HepG2 (cell line): ENCODE results near the gene RNF126. TPM values are rescaled to one million over a fixed set of nuclear protein-coding genes. Genes with fewer than 3 reads are reported as not detected.

Experiments used
- ARID4A ChIP-seq: sonication (generic); formaldehyde crosslinking; IDR thresholded peaks from 2 replicates; pipeline ENCODE4 v1.5.0; 2020; ENCODE audit warnings: mild to moderate bottlenecking, missing genetic modification reagents, borderline replicate concordance
- CEBPG ChIP-seq: IDR thresholded peaks from 2 replicates; pipeline ENCODE4 v1.6.1; 2016
- CREBL2 ChIP-seq: sonication (generic); formaldehyde crosslinking; IDR thresholded peaks from 2 replicates; pipeline ENCODE4 v1.8.1; 2023; ENCODE audit warnings: missing genetic modification reagents, mild to moderate bottlenecking, borderline replicate concordance
- GTF2F1 ChIP-seq: fragments of 150-350 bp; IDR thresholded peaks from 2 replicates; pipeline ENCODE4 v1.6.1; 2014; ENCODE audit warnings: low read length
- HDAC1 ChIP-seq: sonication (generic); formaldehyde crosslinking; IDR thresholded peaks from 2 replicates; pipeline ENCODE4 v1.5.1; 2020; ENCODE audit warnings: mild to moderate bottlenecking, missing genetic modification reagents
- JUN ChIP-seq: sonication (generic); formaldehyde crosslinking; IDR thresholded peaks from 2 replicates; pipeline ENCODE4 v1.4.0; 2020; ENCODE audit warnings: mild to moderate bottlenecking, missing genetic modification reagents
- MAFK ChIP-seq, 2 experiments: IDR thresholded peaks in 1 of 2; conservative IDR thresholded peaks in 1 of 2; 2 replicates each; pipeline ENCODE4 v1.6.1; 2011; ENCODE audit warnings: improper control_type of control experiment in 2 of 2, low read length in 2 of 2
- RAD51 ChIP-seq: fragments of 450-650 bp; IDR thresholded peaks from 2 replicates; pipeline ENCODE4 v1.6.1; 2016; ENCODE audit warnings: borderline replicate concordance
- SIX4 ChIP-seq: sonication (generic); formaldehyde crosslinking; IDR thresholded peaks from 2 replicates; pipeline ENCODE4 v1.4.0; 2020; ENCODE audit warnings: missing genetic modification reagents
- SMARCE1 ChIP-seq: fragments of 450-650 bp; IDR thresholded peaks from 2 replicates; pipeline ENCODE4 v1.6.1; 2017; ENCODE audit warnings: borderline replicate concordance
- ZNF251 ChIP-seq: sonication (generic); formaldehyde crosslinking; IDR thresholded peaks from 2 replicates; pipeline ENCODE4 v1.9.0; 2021; ENCODE audit warnings: mild to moderate bottlenecking, missing genetic modification reagents
- ZNF354B ChIP-seq: sonication (generic); formaldehyde crosslinking; IDR thresholded peaks from 2 replicates; pipeline ENCODE4 v1.8.0; 2022; ENCODE audit warnings: mild to moderate bottlenecking, missing genetic modification reagents
- ZNF513 ChIP-seq: sonication (generic); formaldehyde crosslinking; conservative IDR thresholded peaks from 2 replicates; pipeline ENCODE4 v1.5.0; 2020; ENCODE audit warnings: missing genetic modification reagents
- ZNF761 ChIP-seq: sonication (generic); formaldehyde crosslinking; conservative IDR thresholded peaks from 2 replicates; pipeline ENCODE4 v1.4.0; 2020; ENCODE audit warnings: mild to moderate bottlenecking, missing genetic modification reagents
- polyA plus RNA-seq, 8 experiments: library from polyadenylated mRNA; depleted of rRNA in 3 of 8; stranded (reverse) in 7 of 8; unstranded in 1 of 8; fragments of >200 nt; fragmentation: Illumina TruSeq in 4 of 8; extraction: Trizol in 4 of 8; gene quantifications; 2 replicates each; pipeline versions ENCODE4 v1.2.1 to v1.2.3, GENCODE V29; 2011 to 2016; ENCODE audit warnings: low read depth in 4 of 8, missing spikeins in 1 of 8, mixed read lengths in 1 of 8; ENCODE audit not compliant: insufficient read depth in 1 of 8
- total RNA-seq, 5 experiments: library from RNA; depleted of rRNA; stranded (reverse); fragments of >200 nt; fragmentation: Illumina TruSeq; extraction: Trizol; gene quantifications; 2 replicates each; pipeline ENCODE4 v1.2.3, GENCODE V29; 2016; ENCODE audit warnings: low read depth in 1 of 5

Gene RNF126
- total and polyA plus RNA-seq, 2 of the 13 experiments (the other 11 are each of a cell fraction or from before 2014, with no cell fraction given) = 23.2 to 34.0 TPM

- TF ChIP-seq ARID4A (CRISPR knock-in tag) (peak; percentile 24; the same call in 1 of the 2 replicates), SMARCE1 (no peak), CREBL2 (CRISPR knock-in tag) (no peak), CEBPG (CRISPR knock-in tag) (no peak), RAD51 (no peak), SIX4 (CRISPR knock-in tag) (no peak), ZNF761 (peak; percentile 69; the same call in 1 of the 2 replicates), JUN (CRISPR knock-in tag) (no peak), ZNF513 (CRISPR knock-in tag) (no peak), GTF2F1 (no peak), ZNF354B (CRISPR knock-in tag) (no peak), MAFK (conservative IDR thresholded peaks at IDR 0.05 in 1 of 2, IDR thresholded peaks at IDR 0.05 in 1 of 2; ENCODE audit: low read length in 2 of 2) (no peak), ZNF251 (CRISPR knock-in tag) (0 out of 2 replicates have a peak, but pooled peaks have one; percentile 34), HDAC1 (CRISPR knock-in tag) (peak; percentile 39; the same call in 1 of the 2 replicates)
Observed at GRCh38 chr19:662207-662961, 630 bp downstream of the RNF126 start (continued).
